Activated T-cell treated with anti-CD3 and anti-CD28 coated beads, Interleukin-2, amount 50 U/mL, for 4 hours (primary cell): ENCODE measurements around the gene DLX6. TPM values are rescaled to one million over a fixed set of nuclear protein-coding genes. Genes with fewer than 3 reads are reported as not detected.
A peak's percentile ranks its signal among the peaks of the same experiment; 100 is the strongest.

Experiments used
- ATAC-seq, 2 donors: fragments of 200-7000 bp; cut with Tn5 transposase; one replicate each; pipeline ENCODE4 v1.10.0; 2021
- DNase-seq: peaks from one replicate; pipeline ENCODE4 v3.0.0-alpha.2; 2020
- H3K27me3 Mint-ChIP-seq: one replicate; pipeline ENCODE4 v1.8.0; 2021; ENCODE audit warnings: low read depth, mixed read lengths
- H3K36me3 Mint-ChIP-seq: one replicate; pipeline ENCODE4 v1.8.0; 2022; ENCODE audit warnings: mixed read lengths; ENCODE audit not compliant: insufficient read depth
- H3K4me1 Mint-ChIP-seq: one replicate; pipeline ENCODE4 v1.8.0; 2021; ENCODE audit warnings: low read depth, mixed read lengths
- H3K4me3 Mint-ChIP-seq: one replicate; pipeline ENCODE4 v1.8.0; 2021; ENCODE audit warnings: mild to moderate bottlenecking, moderate library complexity, mixed read lengths
- H3K9me3 Mint-ChIP-seq: one replicate; pipeline ENCODE4 v1.8.0; 2021; ENCODE audit warnings: mixed read lengths
- total RNA-seq, 3 donors: library from RNA; stranded (reverse); gene quantifications; one replicate each; pipeline ENCODE4 v1.2.1, GENCODE V29; 2021

DLX6 gene
- total RNA-seq, 3 donors from 2014 or later: not detected

- no peaks in the 10 kb centered on the region for H3K9me3 Mint-ChIP-seq
- H3K36me3 Mint-ChIP-seq: no peaks in the 10 kb centered on the region
- ATAC-seq (no peak), DNase-seq (no peak)
- H3K4me1 Mint-ChIP-seq: peaks cover 2% of the 10 kb centered on the region
- H3K27me3 Mint-ChIP-seq: peaks cover 94% of the 10 kb centered on the region
- no peak overlapping the region for H3K4me3 Mint-ChIP-seq
These were observed 6.4 kb downstream of the DLX6 start for GRCh38 chr7:97011536-97012364.

- peaks cover 94% of the 10 kb centered on the region for H3K27me3 Mint-ChIP-seq
- no peaks in the 10 kb centered on the region for H3K9me3 Mint-ChIP-seq
- H3K4me1 Mint-ChIP-seq: no peaks in the 10 kb centered on the region
- ATAC-seq (no peak), DNase-seq (no peak)
- H3K36me3 Mint-ChIP-seq: no peaks in the 10 kb centered on the region
- no peak overlapping the region for H3K4me3 Mint-ChIP-seq
These were observed 7.2 kb downstream of the DLX6 start for GRCh38 chr7:97012365-97013133.

GRCh38 chr7:97013134-97013844 is 7.9 kb downstream of the DLX6 start:
- H3K4me1 Mint-ChIP-seq: no peaks in the 10 kb centered on the region
- no peak for ATAC-seq
- DNase-seq: no peak
- peaks cover 94% of the 10 kb centered on the region for H3K27me3 Mint-ChIP-seq
- H3K36me3 Mint-ChIP-seq: no peaks in the 10 kb centered on the region
- H3K4me3 Mint-ChIP-seq: no peak overlapping the region
- H3K9me3 Mint-ChIP-seq: no peaks in the 10 kb centered on the region

- no peak overlapping the region for H3K4me3 Mint-ChIP-seq
- no peaks in the 10 kb centered on the region for H3K4me1 Mint-ChIP-seq
- no peaks in the 10 kb centered on the region for H3K9me3 Mint-ChIP-seq
- H3K36me3 Mint-ChIP-seq: no peaks in the 10 kb centered on the region
- no peak for DNase-seq
- no peak for ATAC-seq
- peaks cover 94% of the 10 kb centered on the region for H3K27me3 Mint-ChIP-seq
These were observed 8.4 kb downstream of the DLX6 start for GRCh38 chr7:97013845-97014134.

GRCh38 chr7:97014145-97014750 is 8.9 kb downstream of the DLX6 start:
- ATAC-seq (no peak), DNase-seq (no peak)
- Mint-ChIP-seq H3K27me3 (peaks cover 96% of the 10 kb centered on the region), H3K9me3 (no peaks in the 10 kb centered on the region), H3K36me3 (no peaks in the 10 kb centered on the region), H3K4me1 (no peaks in the 10 kb centered on the region), H3K4me3 (no peak overlapping the region)

GRCh38 chr7:97015279-97015678 is 9.9 kb downstream of the DLX6 start:
- peaks cover 95% of the 10 kb centered on the region for H3K27me3 Mint-ChIP-seq
- no peaks in the 10 kb centered on the region for H3K9me3 Mint-ChIP-seq
- no peak overlapping the region for H3K4me3 Mint-ChIP-seq
- DNase-seq (no peak), ATAC-seq (no peak)
- no peaks in the 10 kb centered on the region for H3K36me3 Mint-ChIP-seq
- no peaks in the 10 kb centered on the region for H3K4me1 Mint-ChIP-seq

- H3K4me1 Mint-ChIP-seq: peaks cover 2% of the 10 kb centered on the region
- no peak for DNase-seq
- ATAC-seq: no peak
- H3K27me3 Mint-ChIP-seq: peaks cover 97% of the 10 kb centered on the region
- H3K9me3 Mint-ChIP-seq: no peaks in the 10 kb centered on the region
- no peak overlapping the region for H3K4me3 Mint-ChIP-seq
- no peaks in the 10 kb centered on the region for H3K36me3 Mint-ChIP-seq
These were observed 10.5 kb downstream of the DLX6 start for GRCh38 chr7:97015756-97016380.

GRCh38 chr7:97016381-97017191 is 11.2 kb downstream of the DLX6 start:
- ATAC-seq (peak in 1 of 2 donors; percentile 49), DNase-seq (no peak)
- Mint-ChIP-seq H3K9me3 (no peaks in the 10 kb centered on the region), H3K4me3 (no peak overlapping the region), H3K36me3 (no peaks in the 10 kb centered on the region), H3K4me1 (peaks cover 2% of the 10 kb centered on the region), H3K27me3 (peaks cover 94% of the 10 kb centered on the region)

- DNase-seq (no peak), ATAC-seq (no peak)
- Mint-ChIP-seq H3K36me3 (no peaks in the 10 kb centered on the region), H3K4me1 (peaks cover 9% of the 10 kb centered on the region), H3K27me3 (peaks cover 94% of the 10 kb centered on the region), H3K4me3 (no peak overlapping the region), H3K9me3 (no peaks in the 10 kb centered on the region)
These were observed 12.1 kb downstream of the DLX6 start for GRCh38 chr7:97017192-97018125.

- H3K36me3 Mint-ChIP-seq: no peaks in the 10 kb centered on the region
- no peak overlapping the region for H3K4me3 Mint-ChIP-seq
These were observed 12.8 kb downstream of the DLX6 start for GRCh38 chr7:97018126-97018601.

GRCh38 chr7:97018791-97019531 is 13.6 kb downstream of the DLX6 start:
- Mint-ChIP-seq H3K36me3 (no peaks in the 10 kb centered on the region), H3K4me1 (peaks cover 14% of the 10 kb centered on the region), H3K4me3 (no peak overlapping the region), H3K27me3 (peaks cover 95% of the 10 kb centered on the region), H3K9me3 (no peaks in the 10 kb centered on the region)
- ATAC-seq (no peak), DNase-seq (no peak)

More at GRCh38 chr7:97018126-97018601, 12.8 kb downstream of the DLX6 start:
- Mint-ChIP-seq H3K4me1 (peaks cover 14% of the 10 kb centered on the region), H3K27me3 (peaks cover 95% of the 10 kb centered on the region), H3K9me3 (no peaks in the 10 kb centered on the region)
- DNase-seq (no peak), ATAC-seq (no peak)

- H3K4me1 Mint-ChIP-seq: peaks cover 21% of the 10 kb centered on the region
- DNase-seq: no peak
- no peaks in the 10 kb centered on the region for H3K9me3 Mint-ChIP-seq
These were observed 14.4 kb downstream of the DLX6 start for GRCh38 chr7:97019710-97020225.

More at GRCh38 chr7:97019710-97020225, 14.4 kb downstream of the DLX6 start:
- Mint-ChIP-seq H3K36me3 (no peaks in the 10 kb centered on the region), H3K4me3 (no peak overlapping the region), H3K27me3 (peaks cover 95% of the 10 kb centered on the region)
- no peak for ATAC-seq
